GM23338 (cell line): Measurements from ENCODE around the gene SF1. TPM values are rescaled to one million over a fixed set of nuclear protein-coding genes. Genes with fewer than 3 reads are reported as not detected.

Experiments
- ATAC-seq: fragments of 200-7000 bp; cut with Tn5 transposase; 3 replicates; pipeline ENCODE4 v1.9.1; 2020
- DNase-seq: peaks from one replicate; pipeline ENCODE4 v3.0.0-alpha.2; 2015; ENCODE audit warnings: low spot score
- H2AFZ ChIP-seq: fragments of 200-600 bp; sonication (generic); 2 replicates; pipeline ENCODE4 v1.8.0; 2016; ENCODE audit warnings: antibody characterized with exemption, mild to moderate bottlenecking, moderate library complexity
- H3F3A ChIP-seq: fragments of 200-600 bp; sonication (generic); replicated peaks from 2 replicates; pipeline ENCODE4 v1.8.0; 2017; ENCODE audit warnings: antibody characterized with exemption, mixed run types, low read depth
- H3K27ac ChIP-seq: fragments of 200-600 bp; sonication (generic); 2 replicates; pipeline ENCODE4 v1.6.1; 2016; ENCODE audit warnings: low read depth
- H3K27me3 ChIP-seq: fragments of 200-600 bp; sonication (generic); 2 replicates; pipeline ENCODE4 v1.8.0; 2016; ENCODE audit warnings: mild to moderate bottlenecking, mixed run types, moderate library complexity; ENCODE audit not compliant: insufficient read depth
- H3K36me3 ChIP-seq: fragments of 200-600 bp; sonication (generic); 2 replicates; pipeline ENCODE4 v1.8.0; 2016; ENCODE audit warnings: mild to moderate bottlenecking; ENCODE audit not compliant: insufficient read depth
- H3K4me1 ChIP-seq: fragments of 200-600 bp; sonication (generic); 2 replicates; pipeline ENCODE4 v1.8.0; 2016; ENCODE audit warnings: mild to moderate bottlenecking, moderate library complexity; ENCODE audit not compliant: insufficient read depth
- H3K4me2 ChIP-seq: fragments of 200-600 bp; sonication (generic); 2 replicates; pipeline ENCODE4 v1.7.1; 2017; ENCODE audit warnings: mixed run types
- H3K4me3 ChIP-seq: fragments of 200-600 bp; sonication (generic); 2 replicates; pipeline ENCODE4 v1.6.1; 2016; ENCODE audit warnings: mixed run types
- H3K79me2 ChIP-seq: fragments of 200-600 bp; sonication (generic); replicated peaks from 2 replicates; pipeline ENCODE4 v1.8.0; 2017; ENCODE audit warnings: mild to moderate bottlenecking; ENCODE audit not compliant: insufficient read depth
- H3K9me2 ChIP-seq: fragments of 200-600 bp; sonication (generic); 2 replicates; pipeline ENCODE4 v1.8.0; 2017; ENCODE audit not compliant: insufficient read depth
- H4K20me1 ChIP-seq: fragments of 200-600 bp; sonication (generic); replicated peaks from 2 replicates; pipeline ENCODE4 v1.8.0; 2017; ENCODE audit warnings: mild to moderate bottlenecking; ENCODE audit not compliant: insufficient read depth
- H3K27ac Mint-ChIP-seq: 2 replicates; pipeline ENCODE4 v1.8.0; 2020; ENCODE audit warnings: inconsistent platforms, mild to moderate bottlenecking, moderate library complexity, mixed read lengths
- H3K27me3 Mint-ChIP-seq: 3 replicates; pipeline ENCODE4 v1.8.0; 2022; ENCODE audit warnings: low read depth, mild to moderate bottlenecking, moderate library complexity, mixed read lengths, inconsistent platforms; ENCODE audit not compliant: insufficient read depth, poor library complexity
- H3K36me3 Mint-ChIP-seq: 3 replicates; pipeline ENCODE4 v1.8.0; 2021; ENCODE audit warnings: low read depth, mild to moderate bottlenecking, inconsistent platforms, moderate library complexity, mixed read lengths
- H3K4me1 Mint-ChIP-seq: 3 replicates; pipeline ENCODE4 v1.8.0; 2020; ENCODE audit warnings: mild to moderate bottlenecking, inconsistent platforms, mixed read lengths
- H3K4me3 Mint-ChIP-seq: 3 replicates; pipeline ENCODE4 v1.8.0; 2021; ENCODE audit warnings: moderate library complexity, mild to moderate bottlenecking, inconsistent platforms, mixed read lengths
- H3K9me3 Mint-ChIP-seq: 3 replicates; pipeline ENCODE4 v1.8.0; 2020; ENCODE audit warnings: moderate library complexity, mild to moderate bottlenecking, inconsistent platforms, mixed read lengths
- EZH2 ChIP-seq: fragments of 200-600 bp; sonication (generic); IDR thresholded peaks from one replicate; pipeline ENCODE4 v1.8.0; 2017; ENCODE audit warnings: antibody characterized with exemption, mild to moderate bottlenecking, low read depth; ENCODE audit not compliant: unreplicated experiment
- EZH2phosphoT487 ChIP-seq: fragments of 200-600 bp; sonication (generic); IDR thresholded peaks from one replicate; pipeline ENCODE4 v1.8.1; 2018; ENCODE audit warnings: antibody characterized with exemption; ENCODE audit not compliant: unreplicated experiment
- NANOG ChIP-seq: IDR thresholded peaks from 2 replicates; pipeline ENCODE4 v1.6.1; 2016; ENCODE audit warnings: antibody characterized with exemption, borderline replicate concordance
- STAT1 ChIP-seq: IDR thresholded peaks from one replicate; pipeline ENCODE4 v1.6.1; 2016; ENCODE audit warnings: antibody characterized with exemption; ENCODE audit not compliant: unreplicated experiment
- ZNF114 ChIP-seq: fragments of 250-450 bp; sonication (Bioruptor Pico); IDR thresholded peaks from 2 replicates; pipeline ENCODE4 v1.5.0; 2020; ENCODE audit warnings: mild to moderate bottlenecking, moderate library complexity
- ZNF331 ChIP-seq: fragments of 250-450 bp; sonication (Bioruptor Pico); IDR thresholded peaks from 2 replicates; pipeline ENCODE4 v1.5.0; 2020; ENCODE audit warnings: low read depth, mild to moderate bottlenecking, moderate library complexity
- polyA plus RNA-seq: library from polyadenylated mRNA; unstranded; fragments of >200 nt; fragmentation: Nextera tagmentation; extraction: Ambion mirVana; gene quantifications from 2 replicates; pipeline ENCODE4 v1.2.1, GENCODE V29; 2016
- total RNA-seq: library from RNA; depleted of rRNA; stranded (reverse); fragments of >200 nt; shearing (Covaris generic); gene quantifications from 2 replicates; pipeline ENCODE4 v1.2.3, GENCODE V29; 2014
- TF ChIP-seq, protein P1 (sequence below), 2 experiments: fragments of 200-600 bp in 1 of 2; sonication (generic) in 1 of 2; conservative IDR thresholded peaks; 2 replicates each; pipeline versions ENCODE4 v1.5.1 to v1.6.1; 2016 to 2017; ENCODE audit warnings: antibody characterized with exemption in 2 of 2, low read depth in 2 of 2, mild to moderate bottlenecking in 2 of 2, moderate library complexity in 1 of 2
- TF ChIP-seq, protein P2 (sequence below): IDR thresholded peaks from 2 replicates; pipeline ENCODE4 v1.6.1; 2016; ENCODE audit warnings: antibody characterized with exemption

Gene SF1
- total and polyA plus RNA-seq, 2 experiments from 2014 or later, result 76.9 to 252 TPM

DNA sequence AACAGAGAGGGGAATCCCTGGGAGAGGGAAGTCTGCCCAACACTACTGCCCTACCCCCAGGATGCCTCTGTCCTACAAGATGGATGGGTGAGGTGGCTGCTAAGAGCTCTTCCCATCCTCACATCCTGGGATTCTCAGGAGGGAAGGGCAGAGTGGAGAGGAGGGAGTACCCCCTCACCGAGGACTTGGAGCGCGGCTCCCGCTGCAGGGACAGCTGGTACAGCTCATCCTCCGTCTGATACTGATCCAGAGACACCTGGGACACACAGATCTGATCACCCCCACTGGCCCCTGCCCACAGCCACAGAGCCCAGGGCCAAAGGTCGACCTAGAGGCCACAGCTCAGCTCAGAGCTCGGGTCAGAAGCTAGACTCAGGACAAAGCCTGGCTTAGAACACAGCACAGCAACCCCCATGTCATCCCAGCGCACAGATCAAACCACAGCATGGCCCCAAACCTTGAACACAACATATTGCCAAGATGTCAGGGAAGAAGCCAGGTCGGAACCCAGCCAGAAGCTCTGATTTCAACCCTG is 42.5 kb downstream of the SF1 start:
- Mint-ChIP-seq H3K4me1 (peaks cover 26% of the 10 kb centered on the region), H3K4me3 (no peak overlapping the region), H3K27ac (no peak overlapping the region), H3K36me3 (peaks cover 59% of the 10 kb centered on the region), H3K9me3 (no peaks in the 10 kb centered on the region), H3K27me3 (peaks cover 17% of the 10 kb centered on the region)
- Histone ChIP-seq H2AFZ (no peak overlapping the region), H3K27me3 (no peaks in the 10 kb centered on the region), H3K4me1 (peaks cover 41% of the 10 kb centered on the region), H3K79me2 (no peaks in the 10 kb centered on the region), H3K4me3 (no peak overlapping the region), H4K20me1 (no peaks in the 10 kb centered on the region), H3K9me2 (no peaks in the 10 kb centered on the region), H3K27ac (no peak overlapping the region), H3F3A (peaks cover 2% of the 10 kb centered on the region), H3K4me2 (no peak overlapping the region), H3K36me3 (no peaks in the 10 kb centered on the region)
- no peak for ATAC-seq
- TF ChIP-seq EZH2 (no peak), STAT1 (no peak), NANOG (no peak)
- DNase-seq, result no peak

DNA sequence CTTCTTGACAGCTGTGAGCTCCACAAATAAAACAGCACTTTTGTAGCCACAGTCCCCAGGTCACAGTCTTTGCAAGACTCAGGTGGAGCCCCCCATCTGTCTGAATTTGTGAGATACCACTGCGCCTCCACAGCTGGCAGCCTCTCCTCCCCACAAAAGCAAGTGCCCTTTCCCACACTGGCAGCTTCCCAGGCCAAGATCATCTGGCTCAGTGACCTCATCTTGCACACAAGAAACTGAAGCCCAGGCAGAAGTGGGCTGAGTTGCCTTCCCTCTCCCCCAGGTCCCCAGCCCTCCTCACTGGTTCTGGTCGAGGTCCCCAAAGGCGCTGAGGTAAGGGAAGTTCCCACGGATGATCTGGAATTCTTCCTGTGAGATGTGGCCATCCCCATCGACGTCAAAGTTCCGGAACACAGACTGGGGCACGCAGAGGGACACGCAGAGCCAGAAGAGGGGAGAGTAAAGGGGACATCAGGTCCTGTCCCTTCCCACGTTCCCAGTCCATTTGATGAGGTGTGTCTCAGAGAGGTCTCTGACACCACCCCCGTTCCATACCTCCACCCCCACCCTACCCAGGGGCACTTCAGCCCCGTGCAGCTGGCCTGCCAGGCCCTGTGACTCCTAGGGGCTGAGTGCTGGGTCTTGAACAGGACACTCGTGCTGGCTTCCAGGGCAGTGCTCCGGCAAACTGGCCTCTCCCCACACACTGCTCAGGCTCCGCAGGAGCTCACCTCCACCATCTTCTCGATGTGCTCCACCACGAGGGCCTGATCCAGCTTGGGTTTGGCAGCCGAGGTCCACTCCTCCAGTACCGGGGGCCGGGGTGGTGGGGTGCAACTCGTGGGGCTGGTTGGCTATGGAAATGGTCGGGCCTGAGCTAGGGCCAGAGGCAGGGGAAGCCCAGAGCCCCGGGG is 43.3 kb downstream of the SF1 start:
- Histone ChIP-seq H2AFZ (no peak overlapping the region), H3K27ac (no peak overlapping the region), H4K20me1 (no peaks in the 10 kb centered on the region), H3K27me3 (no peaks in the 10 kb centered on the region), H3K79me2 (no peaks in the 10 kb centered on the region), H3K36me3 (no peaks in the 10 kb centered on the region), H3K9me2 (no peaks in the 10 kb centered on the region), H3K4me2 (no peak overlapping the region), H3K4me1 (peaks cover 41% of the 10 kb centered on the region), H3F3A (peaks cover 8% of the 10 kb centered on the region), H3K4me3 (no peak overlapping the region)
- no peak for TF ChIP-seq ZNF114
- TF ChIP-seq EZH2phosphoT487, result no peak
- TF ChIP-seq, protein P1, sequence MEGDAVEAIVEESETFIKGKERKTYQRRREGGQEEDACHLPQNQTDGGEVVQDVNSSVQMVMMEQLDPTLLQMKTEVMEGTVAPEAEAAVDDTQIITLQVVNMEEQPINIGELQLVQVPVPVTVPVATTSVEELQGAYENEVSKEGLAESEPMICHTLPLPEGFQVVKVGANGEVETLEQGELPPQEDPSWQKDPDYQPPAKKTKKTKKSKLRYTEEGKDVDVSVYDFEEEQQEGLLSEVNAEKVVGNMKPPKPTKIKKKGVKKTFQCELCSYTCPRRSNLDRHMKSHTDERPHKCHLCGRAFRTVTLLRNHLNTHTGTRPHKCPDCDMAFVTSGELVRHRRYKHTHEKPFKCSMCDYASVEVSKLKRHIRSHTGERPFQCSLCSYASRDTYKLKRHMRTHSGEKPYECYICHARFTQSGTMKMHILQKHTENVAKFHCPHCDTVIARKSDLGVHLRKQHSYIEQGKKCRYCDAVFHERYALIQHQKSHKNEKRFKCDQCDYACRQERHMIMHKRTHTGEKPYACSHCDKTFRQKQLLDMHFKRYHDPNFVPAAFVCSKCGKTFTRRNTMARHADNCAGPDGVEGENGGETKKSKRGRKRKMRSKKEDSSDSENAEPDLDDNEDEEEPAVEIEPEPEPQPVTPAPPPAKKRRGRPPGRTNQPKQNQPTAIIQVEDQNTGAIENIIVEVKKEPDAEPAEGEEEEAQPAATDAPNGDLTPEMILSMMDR (conservative IDR thresholded peaks at IDR 0.05; ENCODE audit: low read depth in 2 of 2), result no peak
- TF ChIP-seq NANOG, result no peak
- TF ChIP-seq, protein P2, sequence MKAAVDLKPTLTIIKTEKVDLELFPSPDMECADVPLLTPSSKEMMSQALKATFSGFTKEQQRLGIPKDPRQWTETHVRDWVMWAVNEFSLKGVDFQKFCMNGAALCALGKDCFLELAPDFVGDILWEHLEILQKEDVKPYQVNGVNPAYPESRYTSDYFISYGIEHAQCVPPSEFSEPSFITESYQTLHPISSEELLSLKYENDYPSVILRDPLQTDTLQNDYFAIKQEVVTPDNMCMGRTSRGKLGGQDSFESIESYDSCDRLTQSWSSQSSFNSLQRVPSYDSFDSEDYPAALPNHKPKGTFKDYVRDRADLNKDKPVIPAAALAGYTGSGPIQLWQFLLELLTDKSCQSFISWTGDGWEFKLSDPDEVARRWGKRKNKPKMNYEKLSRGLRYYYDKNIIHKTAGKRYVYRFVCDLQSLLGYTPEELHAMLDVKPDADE, result no peak
- no peak for TF ChIP-seq ZNF331 (CRISPR knock-in tag)
- peaks cover 27% of the 10 kb centered on the region for H3K4me1 Mint-ChIP-seq
- peaks cover 56% of the 10 kb centered on the region for H3K36me3 Mint-ChIP-seq
- H3K27ac Mint-ChIP-seq, result no peak overlapping the region
- ATAC-seq, result no peak
- H3K27me3 Mint-ChIP-seq, result peaks cover 11% of the 10 kb centered on the region
- H3K4me3 Mint-ChIP-seq, result no peak overlapping the region; the same call in 2 of the 3 replicates
- H3K9me3 Mint-ChIP-seq, result no peaks in the 10 kb centered on the region
- DNase-seq, result no peak
